Eye (tissue), 1 donor: ENCODE results near the gene TROAP.
"Not testable (repeated sequence)": the region's sequence is repeated elsewhere in the genome, so short reads cannot be mapped to it uniquely, and the experiment has no call there.

Experiments
- DNase-seq: peaks from one replicate; pipeline ENCODE4 v3.0.0-alpha.2; 2015

Gene TROAP

GRCh38 chr12:49295082-49295936 is 27.7 kb upstream of the TROAP start, which contains the start of gene PRPH:
TSS of gene PRPH (plus strand) at chr12:49295147. CDS start at chr12:49295201, 54 bp downstream.
- peak; percentile 68 for DNase-seq

- peak; percentile 76 for DNase-seq
These were observed 26.8 kb upstream of the TROAP start for GRCh38 chr12:49296034-49296835.

- DNase-seq, result peak; percentile 38
These were observed 26.0 kb upstream of the TROAP start for GRCh38 chr12:49296836-49297694.

- no peak for DNase-seq
These were observed 25.4 kb upstream of the TROAP start for GRCh38 chr12:49297695-49298060.

GRCh38 chr12:49298160-49298559 is 24.9 kb upstream of the TROAP start:
- no peak for DNase-seq

- DNase-seq, result no peak
These were observed 21.3 kb upstream of the TROAP start for GRCh38 chr12:49301760-49302159.

- DNase-seq, result no peak
These were observed 18.9 kb upstream of the TROAP start for GRCh38 chr12:49304161-49304560.

GRCh38 chr12:49305762-49306510 is 17.1 kb upstream of the TROAP start:
- no peak for DNase-seq

- DNase-seq, result no peak
These were observed 13.7 kb upstream of the TROAP start for GRCh38 chr12:49309386-49309785.

GRCh38 chr12:49310451-49311000 is 12.5 kb upstream of the TROAP start:
- DNase-seq, result not testable (repeated sequence)

GRCh38 chr12:49314811-49315210 is 8.2 kb upstream of the TROAP start:
- no peak for DNase-seq

- DNase-seq, result not testable (repeated sequence)
These were observed 5.9 kb upstream of the TROAP start for GRCh38 chr12:49317118-49317517.

GRCh38 chr12:49320411-49321103 is 2.5 kb upstream of the TROAP start:
- not testable (repeated sequence) for DNase-seq

- no peak for DNase-seq
These were observed 718 bp upstream of the TROAP start for GRCh38 chr12:49322367-49322707.

- DNase-seq, result no peak
These were observed 556 bp downstream of the TROAP start for GRCh38 chr12:49323524-49324097.

GRCh38 chr12:49325606-49326005 is 2.6 kb downstream of the TROAP start:
- no peak for DNase-seq

- no peak for DNase-seq
These were observed 4.3 kb downstream of the TROAP start for GRCh38 chr12:49327368-49327767.

GRCh38 chr12:49327887-49328286 is 4.8 kb downstream of the TROAP start:
- DNase-seq, result no peak

GRCh38 chr12:49328816-49329215 is 5.8 kb downstream of the TROAP start:
- DNase-seq, result no peak

- DNase-seq, result no peak
These were observed 7.1 kb downstream of the TROAP start for GRCh38 chr12:49330032-49330619.
